CD4-positive, alpha-beta memory T cell (primary cell): Measurements from ENCODE around the gene ZNF684. TPM values are rescaled to one million over a fixed set of nuclear protein-coding genes. Genes with fewer than 3 reads are reported as not detected.
"Not testable (repeated sequence)": the region's sequence is repeated elsewhere in the genome, so short reads cannot be mapped to it uniquely, and the experiment has no call there.

Experiments
- CTCF ChIA-PET: fragments of 350-600 bp; sonication (Branson Sonifier 250); formaldehyde crosslinking; loops from one replicate; lab custom pipeline; 2021; ENCODE audit warnings: inconsistent platforms; ENCODE audit not compliant: partially characterized antibody; lab: Charles Lee
- POLR2A ChIA-PET: fragments of 350-600 bp; sonication (Branson Sonifier 250); formaldehyde crosslinking; loops from one replicate; lab custom pipeline; 2021; ENCODE audit not compliant: partially characterized antibody; lab: Charles Lee
- DNase-seq, 5 donors: peaks; one replicate each; pipeline versions ENCODE4 v3.0.0 to v3.0.0-alpha.2; 2020 to 2022; ENCODE audit warnings: mixed read lengths in 1 of 5
- H3K27ac ChIP-seq: one replicate; pipeline ENCODE4 v1.7.0; 2013; ENCODE audit warnings: low read depth, low read length
- H3K27me3 ChIP-seq: 2 replicates; pipeline ENCODE4 v1.7.0; 2013; ENCODE audit warnings: mild to moderate bottlenecking, low read length, moderate library complexity; ENCODE audit not compliant: insufficient read depth
- H3K36me3 ChIP-seq: 2 replicates; pipeline ENCODE4 v1.7.0; 2013; ENCODE audit warnings: mild to moderate bottlenecking, low read length, moderate library complexity; ENCODE audit not compliant: insufficient read depth
- H3K4me1 ChIP-seq: 2 replicates; pipeline ENCODE4 v1.7.0; 2013; ENCODE audit warnings: mild to moderate bottlenecking, low read length, moderate library complexity; ENCODE audit not compliant: insufficient read depth
- H3K4me3 ChIP-seq, 2 donors: one replicate each; pipeline ENCODE4 v1.7.0; 2013; ENCODE audit warnings: low read length in 2 of 2, mild to moderate bottlenecking in 1 of 2
- H3K9me3 ChIP-seq, 2 donors: one replicate each; pipeline ENCODE4 v1.7.0; 2013; ENCODE audit warnings: low read length in 2 of 2, control low read depth in 1 of 2; ENCODE audit not compliant: control insufficient read depth in 1 of 2
- H3K27ac Mint-ChIP-seq, 7 donors: one replicate each; pipeline ENCODE4 v1.8.0; 2020 to 2021; ENCODE audit warnings: mixed read lengths in 7 of 7, mild to moderate bottlenecking in 6 of 7, inconsistent platforms in 3 of 7, moderate library complexity in 3 of 7
- H3K27me3 Mint-ChIP-seq, 2 donors: one replicate each; pipeline ENCODE4 v1.8.0; 2020 to 2021; ENCODE audit warnings: mixed read lengths in 2 of 2
- H3K36me3 Mint-ChIP-seq, 2 donors: one replicate each; pipeline ENCODE4 v1.8.0; 2020 to 2021; ENCODE audit warnings: mixed read lengths in 2 of 2, inconsistent platforms in 1 of 2, mild to moderate bottlenecking in 1 of 2
- H3K4me1 Mint-ChIP-seq, 4 donors: one replicate each; pipeline ENCODE4 v1.8.0; 2020 to 2021; ENCODE audit warnings: mixed read lengths in 4 of 4, mild to moderate bottlenecking in 1 of 4
- H3K4me3 Mint-ChIP-seq, 8 donors: one replicate each; pipeline ENCODE4 v1.8.0; 2020 to 2021; ENCODE audit warnings: mixed read lengths in 8 of 8, mild to moderate bottlenecking in 7 of 8, moderate library complexity in 6 of 8, inconsistent platforms in 3 of 8
- H3K9me3 Mint-ChIP-seq, 8 donors: one replicate each; pipeline ENCODE4 v1.8.0; 2020 to 2021; ENCODE audit warnings: mixed read lengths in 8 of 8, mild to moderate bottlenecking in 5 of 8, inconsistent platforms in 3 of 8, moderate library complexity in 1 of 8
- intact Hi-C: fragments of 100-400 bp; cut with micrococcal nuclease; formaldehyde crosslinking; loops from one replicate; pipeline ENCODE4 v1.15.1; 2023
- polyA plus RNA-seq, 2 donors: library from polyadenylated mRNA; unstranded; fragments of 300-500 nt; fragmentation: Illumina TruSeq; gene quantifications; one replicate each; pipeline ENCODE4 v1.2.3, GENCODE V29; 2021
- total RNA-seq, 2 experiments: library from RNA; stranded (reverse); gene quantifications; one replicate each; pipeline ENCODE4 v1.2.3, GENCODE V29; 2021

The ZNF684 gene
- total and polyA plus RNA-seq, 4 experiments from 2014 or later: 2.0 to 5.5 (median 4.1) TPM

- CTCF ChIA-PET: no interaction called here
- peaks cover 6 to 9% of the 10 kb centered on the region in 2 donors for H3K27me3 Mint-ChIP-seq
Measured at GRCh38 chr1:40567825-40568224, 36.4 kb downstream of the ZNF684 start.

GRCh38 chr1:40574805-40575204, 43.4 kb downstream of the ZNF684 start:
- H3K4me3 Mint-ChIP-seq, H3K9me3 ChIP-seq, H3K36me3 ChIP-seq, H3K4me3 ChIP-seq, H3K36me3 Mint-ChIP-seq, POLR2A ChIA-PET, DNase-seq, H3K27me3 ChIP-seq, CTCF ChIA-PET, H3K9me3 Mint-ChIP-seq, H3K4me1 Mint-ChIP-seq, H3K4me1 ChIP-seq, intact Hi-C loops, H3K27ac ChIP-seq, H3K27ac Mint-ChIP-seq: not testable (repeated sequence)
- peaks cover 11 to 16% of the 10 kb centered on the region in 2 donors for H3K27me3 Mint-ChIP-seq

More at GRCh38 chr1:40567825-40568224, 36.4 kb downstream of the ZNF684 start:
- Mint-ChIP-seq H3K9me3 (peaks cover 0 to 2% (median 0%) of the 10 kb centered on the region in 8 donors), H3K36me3 (no peaks in the 10 kb centered on the region), H3K4me3 (no peak overlapping the region), H3K27ac (no peak overlapping the region), H3K4me1 (no peaks in the 10 kb centered on the region)
- DNase-seq: no peak
- Histone ChIP-seq H3K27me3 (no peaks in the 10 kb centered on the region), H3K36me3 (no peaks in the 10 kb centered on the region), H3K9me3 (no peaks in the 10 kb centered on the region), H3K4me1 (no peaks in the 10 kb centered on the region), H3K27ac (no peak overlapping the region), H3K4me3 (no peak overlapping the region)
- intact Hi-C loops: no loop called here
- POLR2A ChIA-PET: no interaction called here

GRCh38 chr1:40575336-40575735, 43.9 kb downstream of the ZNF684 start:
- H3K4me3 ChIP-seq: no peak overlapping the region
- Mint-ChIP-seq H3K36me3 (no peaks in the 10 kb centered on the region), H3K4me3 (no peak overlapping the region), H3K27me3 (peaks cover 11 to 16% of the 10 kb centered on the region in 2 donors), H3K4me1 (no peaks in the 10 kb centered on the region), H3K9me3 (peaks cover 0 to 8% (median 3%) of the 10 kb centered on the region in 8 donors), H3K27ac (no peak overlapping the region)
- no peaks in the 10 kb centered on the region for H3K36me3 ChIP-seq
- POLR2A ChIA-PET: no interaction called here
- DNase-seq: no peak
- H3K27ac ChIP-seq: no peak overlapping the region
- no peaks in the 10 kb centered on the region for H3K9me3 ChIP-seq
- CTCF ChIA-PET: no interaction called here
- intact Hi-C loops: no loop called here
- H3K4me1 ChIP-seq: no peaks in the 10 kb centered on the region
- H3K27me3 ChIP-seq: no peaks in the 10 kb centered on the region

- peaks cover 0 to 4% (median under 1%) of the 10 kb centered on the region in 8 donors for H3K9me3 Mint-ChIP-seq
- H3K36me3 Mint-ChIP-seq: no peaks in the 10 kb centered on the region
- POLR2A ChIA-PET: no interaction called here
- no peaks in the 10 kb centered on the region for H3K4me1 ChIP-seq
- intact Hi-C loops: no loop called here
- no peak overlapping the region for H3K27ac Mint-ChIP-seq
- no peaks in the 10 kb centered on the region for H3K9me3 ChIP-seq
- H3K4me3 Mint-ChIP-seq: no peak overlapping the region
- CTCF ChIA-PET: no interaction called here
- H3K4me1 Mint-ChIP-seq: no peaks in the 10 kb centered on the region
- no peak overlapping the region for H3K27ac ChIP-seq
- no peak overlapping the region for H3K4me3 ChIP-seq
- H3K36me3 ChIP-seq: no peaks in the 10 kb centered on the region
- peaks cover 3 to 7% of the 10 kb centered on the region in 2 donors for H3K27me3 Mint-ChIP-seq
- no peaks in the 10 kb centered on the region for H3K27me3 ChIP-seq
- no peak for DNase-seq
Measured at GRCh38 chr1:40582116-40582515, 50.7 kb downstream of the ZNF684 start.

GRCh38 chr1:40583980-40584379, 52.5 kb downstream of the ZNF684 start:
- CTCF ChIA-PET: no interaction called here
- H3K4me1 ChIP-seq: no peaks in the 10 kb centered on the region
- Mint-ChIP-seq H3K4me3 (no peak overlapping the region), H3K27ac (no peak overlapping the region), H3K9me3 (no peaks in the 10 kb centered on the region), H3K36me3 (no peaks in the 10 kb centered on the region), H3K4me1 (no peaks in the 10 kb centered on the region), H3K27me3 (peaks cover 1% of the 10 kb centered on the region in 2 donors)
- no peak for DNase-seq
- H3K4me3 ChIP-seq: no peak overlapping the region
- no peak overlapping the region for H3K27ac ChIP-seq
- POLR2A ChIA-PET: no interaction called here
- no peaks in the 10 kb centered on the region for H3K27me3 ChIP-seq
- no peaks in the 10 kb centered on the region for H3K36me3 ChIP-seq
- no peaks in the 10 kb centered on the region for H3K9me3 ChIP-seq
- intact Hi-C loops: no loop called here

- POLR2A ChIA-PET: no interaction called here
- CTCF ChIA-PET: interaction anchor here (0.6 kb wide), 1 partner anchor 159 kb away, joined by 3 read pairs; no protein-coding TSS in a partner anchor
Measured at GRCh38 chr1:40588586-40588985, 57.1 kb downstream of the ZNF684 start.

GRCh38 chr1:40592107-40592803, 60.8 kb downstream of the ZNF684 start:
- Histone ChIP-seq H3K36me3 (no peaks in the 10 kb centered on the region), H3K4me1 (no peaks in the 10 kb centered on the region), H3K4me3 (no peak overlapping the region), H3K27me3 (no peaks in the 10 kb centered on the region), H3K9me3 (no peaks in the 10 kb centered on the region), H3K27ac (no peak overlapping the region)
- Mint-ChIP-seq H3K4me1 (peaks cover 0 to 6% (median 4%) of the 10 kb centered on the region in 4 donors), H3K4me3 (no peak overlapping the region), H3K36me3 (no peaks in the 10 kb centered on the region), H3K9me3 (no peaks in the 10 kb centered on the region), H3K27ac (no peak overlapping the region), H3K27me3 (peaks cover 4 to 11% of the 10 kb centered on the region in 2 donors)
- POLR2A ChIA-PET: no interaction called here
- peak in 2 of 5 donors; percentile 8 to 19 for DNase-seq
- CTCF ChIA-PET: no interaction called here
- intact Hi-C loops: no loop called here

More at GRCh38 chr1:40588586-40588985, 57.1 kb downstream of the ZNF684 start:
- no peaks in the 10 kb centered on the region for H3K9me3 Mint-ChIP-seq
- no peaks in the 10 kb centered on the region for H3K27me3 ChIP-seq
- no peak overlapping the region for H3K27ac ChIP-seq
- peaks cover 3 to 11% of the 10 kb centered on the region in 2 donors for H3K27me3 Mint-ChIP-seq
- H3K36me3 ChIP-seq: no peaks in the 10 kb centered on the region
- intact Hi-C loops: no loop called here
- no peak for DNase-seq
- H3K4me3 Mint-ChIP-seq: no peak overlapping the region
- peaks cover 0 to 6% (median 4%) of the 10 kb centered on the region in 4 donors for H3K4me1 Mint-ChIP-seq
- H3K4me1 ChIP-seq: no peaks in the 10 kb centered on the region
- H3K27ac Mint-ChIP-seq: no peak overlapping the region
- no peaks in the 10 kb centered on the region for H3K36me3 Mint-ChIP-seq
- no peaks in the 10 kb centered on the region for H3K9me3 ChIP-seq
- H3K4me3 ChIP-seq: no peak overlapping the region
